GM18868 (cell line): Measurements from ENCODE around the gene ATF7.
A peak's percentile ranks its signal among the peaks of the same experiment; 100 is the strongest.
"Not testable (repeated sequence)": the region's sequence is repeated elsewhere in the genome, so short reads cannot be mapped to it uniquely, and the experiment has no call there.

Source experiments
- ATAC-seq: cut with Tn5 transposase; IDR thresholded peaks from one replicate; pipeline ENCODE4 v1.9.1; 2021; ENCODE audit warnings: mild to moderate bottlenecking, moderate library complexity; ENCODE audit not compliant: unreplicated experiment

Gene ATF7

GRCh38 chr12:53598971-53599370 is 27.2 kb downstream of the ATF7 start:
- not testable (repeated sequence) for ATAC-seq

DNA sequence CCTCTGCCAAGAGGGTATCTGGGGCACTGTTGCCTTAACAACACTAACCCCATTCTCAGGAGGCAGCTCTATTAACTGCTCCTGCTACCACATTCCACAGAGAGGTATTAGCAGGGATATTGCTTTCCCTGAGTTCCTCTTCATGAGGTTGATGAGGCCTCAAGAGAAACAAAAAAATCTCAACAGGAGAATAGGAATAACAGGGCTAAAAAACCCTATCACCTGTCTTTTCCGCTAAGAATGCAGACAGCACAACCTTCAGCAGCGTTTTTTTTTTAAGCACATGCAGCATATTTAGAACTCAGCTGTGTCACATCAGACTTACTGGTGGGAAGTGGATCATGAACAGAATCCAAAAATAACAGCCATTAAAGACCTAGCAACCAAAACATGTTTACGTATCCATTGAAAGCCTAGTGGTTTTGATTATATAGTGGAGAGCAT is 29.2 kb downstream of the ATF7 start:
- no peak for ATAC-seq

DNA sequence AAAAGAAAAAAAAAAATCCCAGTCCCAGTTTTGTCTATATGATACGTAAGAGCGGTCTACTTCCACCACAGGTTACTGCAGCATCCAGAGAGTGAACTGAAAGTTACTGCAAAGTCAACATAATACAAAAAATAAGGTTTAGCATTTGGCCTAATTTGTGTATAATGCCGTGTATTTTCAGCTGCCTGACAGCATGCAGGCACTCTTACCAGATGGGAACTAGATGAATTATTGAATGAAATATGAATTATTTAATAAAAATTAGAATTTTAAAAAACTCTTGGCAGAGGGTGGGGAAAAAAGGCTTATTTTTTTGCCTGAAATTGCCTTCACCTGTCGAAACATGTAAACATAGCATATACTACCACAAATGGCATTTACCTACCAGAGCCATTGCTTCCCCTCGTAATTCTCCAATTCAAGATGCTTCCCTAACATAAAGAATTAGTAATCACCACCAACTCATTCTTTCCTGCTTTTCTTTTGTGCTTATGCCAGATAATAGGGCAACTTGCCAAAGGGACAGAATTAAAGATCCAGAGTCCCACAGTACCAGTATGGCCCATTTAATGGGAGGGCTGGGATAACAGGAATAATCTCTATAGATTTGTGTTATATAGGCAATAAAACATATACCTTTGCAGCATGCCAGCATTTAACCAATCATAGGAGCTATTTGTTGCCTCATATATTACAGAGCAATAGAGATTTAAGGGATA is 31.1 kb downstream of the ATF7 start:
- no peak for ATAC-seq

DNA sequence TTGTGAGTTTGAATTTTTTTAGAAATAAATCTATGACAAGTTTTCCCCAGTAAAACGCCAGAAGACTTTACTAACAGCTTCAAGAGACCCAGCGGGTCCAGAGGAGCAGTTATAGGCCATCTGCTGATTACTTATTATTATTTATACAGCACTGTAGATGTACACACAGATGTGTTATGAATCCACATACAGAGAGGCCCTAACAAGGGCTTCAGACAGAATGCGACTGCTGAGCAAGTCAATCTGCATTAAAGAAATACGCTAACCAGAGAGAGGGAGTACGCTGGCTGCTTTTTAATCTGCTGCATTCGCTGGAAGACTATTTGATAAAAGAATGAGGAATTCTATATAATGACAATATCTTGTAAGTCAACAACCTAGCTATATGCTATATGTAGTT is 32.5 kb downstream of the ATF7 start:
- ATAC-seq: no peak

DNA sequence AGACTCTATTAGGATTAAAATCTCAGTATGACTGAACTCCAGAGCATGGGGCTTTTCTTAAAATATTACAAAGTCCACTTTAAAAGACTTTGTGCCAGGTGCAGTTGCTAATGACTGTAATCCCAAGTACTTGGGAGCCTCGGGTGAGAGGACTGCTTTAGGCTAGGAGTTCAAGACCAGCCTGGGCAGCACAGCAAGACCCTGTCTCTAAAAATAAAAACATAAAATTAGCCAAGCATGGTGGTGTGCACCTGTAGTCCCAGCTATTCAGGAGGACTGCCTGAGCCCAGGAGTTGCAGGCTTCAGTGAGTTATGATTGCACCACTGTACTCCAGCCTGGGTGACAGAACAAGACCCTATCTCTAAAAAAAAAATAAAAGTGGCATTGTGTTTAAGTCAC is 33.2 kb downstream of the ATF7 start:
- no peak for ATAC-seq

DNA sequence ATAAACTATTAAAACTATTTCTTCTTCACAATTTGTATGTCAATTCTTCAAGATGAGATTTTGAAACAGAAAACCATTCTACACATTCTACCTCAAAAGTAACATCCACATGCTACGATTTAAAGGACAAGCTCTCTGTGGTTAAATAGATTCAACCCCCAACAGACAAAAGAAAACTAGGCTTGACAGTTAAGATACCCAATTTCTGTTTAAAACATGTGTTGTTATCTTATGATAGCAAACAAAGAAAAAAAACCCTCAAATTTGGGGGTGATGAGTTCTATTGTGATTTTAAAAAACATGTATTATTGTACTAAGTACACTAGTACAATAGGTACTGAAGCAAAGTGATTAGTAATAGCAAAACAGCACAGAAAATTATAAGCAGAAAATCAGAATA is 33.8 kb downstream of the ATF7 start:
- ATAC-seq: no peak

DNA sequence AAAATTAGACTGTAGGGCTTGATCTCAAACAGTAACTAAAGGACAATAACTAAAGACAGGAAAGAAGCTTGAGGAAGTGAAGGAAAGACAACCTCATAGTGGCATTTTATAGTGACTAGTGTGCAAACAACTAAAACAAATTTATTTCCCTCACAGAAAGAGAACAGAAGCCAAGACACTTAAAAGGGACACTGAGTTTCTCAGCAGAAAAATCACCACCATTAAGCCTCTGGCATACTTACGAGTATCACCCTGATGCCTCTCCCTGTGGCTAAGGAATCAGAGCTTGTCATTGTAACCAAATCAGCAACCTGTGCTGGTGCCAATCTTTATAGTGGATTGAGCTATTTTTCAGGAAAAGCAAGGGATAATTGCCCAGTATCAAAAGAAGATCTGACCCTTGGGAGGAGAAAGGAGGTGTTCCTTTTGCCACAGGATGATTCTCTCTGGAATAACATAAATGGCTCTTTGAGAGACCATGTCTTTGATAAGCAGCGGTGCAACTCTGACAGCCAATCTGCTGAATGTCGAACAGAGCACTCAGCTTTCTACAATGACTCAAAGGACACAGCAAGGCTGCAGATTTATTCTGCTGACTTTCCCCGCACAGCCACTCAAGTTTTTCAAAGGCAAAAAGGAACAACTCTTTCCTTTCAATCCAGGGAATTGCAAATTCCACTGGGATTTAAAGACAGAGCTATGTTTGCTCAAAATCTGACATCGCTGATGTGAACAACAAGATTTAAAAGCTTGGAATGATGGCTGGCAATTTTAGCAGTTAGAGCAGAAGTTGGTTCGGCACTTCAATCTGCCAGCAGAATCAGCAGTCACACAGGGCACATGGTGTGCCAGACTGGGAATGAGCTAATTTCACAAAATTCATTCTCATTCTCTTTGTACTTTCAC is 34.6 kb downstream of the ATF7 start:
- ATAC-seq: no peak

- ATAC-seq: no peak
These were observed 35.5 kb downstream of the ATF7 start for GRCh38 chr12:53590652-53591051.

- no peak for ATAC-seq
These were observed 36.3 kb downstream of the ATF7 start for GRCh38 chr12:53589915-53590314.

DNA sequence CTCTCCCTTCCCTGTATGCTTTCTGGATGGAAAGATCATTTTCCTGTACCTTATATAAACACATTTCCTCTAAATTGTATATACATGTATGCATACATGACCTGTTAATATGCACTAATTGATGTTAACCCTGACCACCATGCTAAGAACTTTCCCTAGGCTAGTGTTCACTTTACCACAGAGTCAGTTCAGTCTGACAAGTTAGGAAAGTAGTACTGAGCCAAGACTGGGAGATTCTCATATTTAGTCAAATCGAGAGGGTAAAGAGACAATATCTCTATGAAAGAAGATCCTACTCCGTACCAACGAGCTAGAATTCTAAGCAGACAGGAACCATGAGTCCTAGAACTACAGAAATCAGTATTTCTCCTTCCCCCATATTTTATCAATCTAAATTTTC is 36.8 kb downstream of the ATF7 start:
- no peak for ATAC-seq

GRCh38 chr12:53588123-53588522 is 38.1 kb downstream of the ATF7 start:
- no peak for ATAC-seq

DNA sequence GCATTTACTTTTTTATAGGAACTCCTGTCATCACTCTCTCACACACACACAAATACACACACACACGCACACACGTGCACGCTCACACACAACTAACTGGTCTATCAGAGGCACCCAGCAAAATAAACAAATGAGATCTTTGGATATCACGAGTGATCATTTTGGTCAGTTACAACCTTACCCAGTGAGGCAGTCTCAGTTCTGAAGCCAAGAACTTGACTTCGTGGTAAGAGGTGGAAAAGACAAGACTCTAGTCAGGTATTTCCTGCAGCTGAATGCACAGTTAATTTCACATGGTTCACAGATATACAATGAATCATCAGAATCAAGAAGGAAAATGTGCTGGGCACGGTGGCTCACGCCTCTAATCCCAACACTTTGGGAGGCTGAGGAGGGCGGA is 39.4 kb downstream of the ATF7 start:
- ATAC-seq: no peak

DNA sequence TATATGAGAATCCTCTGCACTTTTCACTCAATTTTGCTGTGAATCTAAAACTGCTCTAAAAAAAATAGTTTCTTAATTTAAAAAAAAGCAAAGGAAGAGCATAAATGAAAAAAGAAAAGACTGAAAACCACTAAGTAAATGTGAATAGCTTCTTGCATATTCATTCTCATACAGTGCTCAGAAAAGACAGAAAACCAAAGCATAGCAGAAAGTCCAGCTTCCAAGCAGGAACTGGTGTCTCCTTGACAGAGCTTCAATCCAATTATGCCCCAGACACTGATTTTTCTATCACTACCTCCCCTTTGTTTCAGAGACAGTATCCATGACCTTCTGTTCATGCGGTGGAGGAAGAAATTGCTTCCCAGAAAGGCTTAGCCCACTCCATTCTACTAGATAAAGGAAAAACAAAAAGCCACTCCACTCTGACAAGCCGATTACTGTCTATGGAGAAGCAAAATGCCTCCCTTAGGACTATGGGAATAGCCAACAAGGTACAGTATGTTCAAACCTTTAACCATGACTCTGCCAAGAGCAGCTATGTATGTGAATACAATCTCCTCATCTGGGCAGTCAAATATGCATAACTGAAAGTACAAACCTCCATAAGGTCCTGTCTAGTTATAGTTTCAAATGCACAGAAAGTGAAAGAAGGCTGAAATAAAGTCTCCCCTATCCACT is 40.6 kb downstream of the ATF7 start:
- peak; percentile 71 for ATAC-seq

- ATAC-seq: peak; percentile 83
These were observed 46.6 kb downstream of the ATF7 start for GRCh38 chr12:53579545-53579955.

DNA sequence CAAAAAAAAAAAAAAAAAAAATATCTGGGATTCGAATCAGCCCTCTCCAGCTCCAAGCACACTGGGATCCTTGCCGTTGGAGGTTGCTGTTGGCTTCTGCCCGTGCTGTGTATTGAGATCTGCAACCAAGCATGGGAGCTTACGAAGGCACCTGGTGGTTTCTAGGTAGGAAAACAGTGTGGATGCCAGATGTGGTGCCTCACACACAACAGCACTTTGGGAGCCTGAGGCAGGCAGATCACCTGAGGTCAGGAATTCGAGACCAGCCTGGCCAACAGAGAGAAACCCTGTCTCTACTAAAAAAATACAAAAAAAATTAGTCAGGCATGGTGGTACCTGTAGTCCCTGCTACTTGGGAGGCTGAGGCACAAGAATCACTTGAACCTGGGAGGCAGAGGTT is 47.4 kb downstream of the ATF7 start:
- ATAC-seq: no peak

GRCh38 chr12:53577941-53578352 is 48.2 kb downstream of the ATF7 start:
- peak; percentile 64 for ATAC-seq

GRCh38 chr12:53575502-53576249 is 50.5 kb downstream of the ATF7 start:
- ATAC-seq: no peak

DNA sequence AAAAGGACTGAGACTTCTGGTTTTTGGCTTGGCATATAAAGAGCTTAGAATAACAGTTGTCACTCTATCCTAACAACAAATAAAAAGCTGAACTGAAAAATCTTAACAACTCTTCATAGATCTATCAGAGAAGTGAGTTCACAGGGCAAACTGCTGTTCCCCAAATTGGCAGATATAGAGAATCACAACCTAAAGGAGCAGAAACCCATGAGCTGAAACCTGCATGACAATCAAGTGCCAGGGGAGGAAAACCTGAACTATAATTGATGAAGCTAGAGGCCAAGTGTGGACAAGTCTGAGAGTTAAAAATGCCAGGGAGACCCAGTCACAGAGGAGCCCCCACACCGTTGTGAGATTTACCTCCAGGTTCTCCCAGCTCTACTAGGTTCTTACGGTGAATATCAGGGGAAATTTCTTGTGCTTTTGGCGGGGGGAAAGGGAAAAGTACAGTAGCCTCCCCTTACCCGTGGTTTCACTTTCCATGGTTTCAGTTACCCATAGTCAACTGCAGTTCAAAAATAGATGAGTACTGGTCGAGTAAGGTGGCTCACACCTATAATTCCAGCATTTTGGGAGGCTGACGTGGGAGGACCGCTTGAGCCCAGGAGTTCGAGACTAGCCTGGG is 53.9 kb downstream of the ATF7 start:
- no peak for ATAC-seq

- ATAC-seq: no peak
These were observed 54.9 kb downstream of the ATF7 start for GRCh38 chr12:53571295-53571694.

DNA sequence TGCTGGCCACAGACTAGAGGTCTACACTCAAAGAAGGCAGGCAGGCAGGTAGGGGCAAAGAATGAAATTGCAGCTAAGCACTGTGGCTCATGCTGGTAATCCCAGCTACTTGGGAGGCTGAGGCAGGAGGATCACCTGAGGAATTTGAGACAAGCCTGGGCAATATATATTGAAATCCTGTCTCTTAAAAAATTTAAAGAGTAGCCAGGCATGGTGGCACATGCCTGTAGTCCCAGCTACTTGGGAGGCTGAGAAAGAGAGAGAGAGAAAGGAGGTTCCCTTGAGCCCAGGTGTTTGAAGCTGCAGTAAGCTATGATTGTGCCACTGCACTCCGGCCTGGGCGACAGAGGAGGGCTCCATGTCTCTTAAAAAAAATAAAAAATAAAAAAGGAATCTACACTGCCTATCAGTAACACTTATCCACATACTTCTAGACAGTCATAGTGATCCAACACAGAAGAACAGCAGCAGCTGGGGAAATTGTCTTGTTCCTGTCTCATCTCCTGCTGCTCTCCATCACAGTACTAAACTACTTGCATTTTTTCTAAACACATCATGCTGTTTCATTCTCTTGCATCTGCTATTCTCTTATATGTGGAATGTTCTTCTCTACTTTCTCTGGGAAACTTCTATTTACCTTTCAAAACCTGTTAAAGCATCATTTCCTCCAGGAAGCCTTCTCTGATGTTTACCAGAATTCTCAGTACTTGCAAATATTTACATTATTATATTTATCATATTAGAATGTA is 57.2 kb downstream of the ATF7 start:
- ATAC-seq: no peak
